HepG2 (cell line): ENCODE results near the gene TMEM198. TPM values are rescaled to one million over a fixed set of nuclear protein-coding genes. Genes with fewer than 3 reads are reported as not detected.
A peak's percentile ranks its signal among the peaks of the same experiment; 100 is the strongest.

Experiments used
- DNMT3B ChIP-seq: conservative IDR thresholded peaks from 2 replicates; pipeline ENCODE4 v1.6.1; 2016; ENCODE audit warnings: missing biosample characterization, control low read depth
- MLLT10 ChIP-seq: sonication (generic); formaldehyde crosslinking; IDR thresholded peaks from 2 replicates; pipeline ENCODE4 v1.4.0; 2020; ENCODE audit warnings: missing genetic modification reagents
- MTF2 ChIP-seq: sonication (generic); formaldehyde crosslinking; IDR thresholded peaks from 2 replicates; pipeline ENCODE4 v1.5.0; 2020; ENCODE audit warnings: missing genetic modification reagents, borderline replicate concordance
- PCBP1 ChIP-seq: fragments of 200-400 bp; formaldehyde crosslinking; IDR thresholded peaks from 2 replicates; pipeline ENCODE4 v1.6.1; 2017; ENCODE audit warnings: mild to moderate bottlenecking, low read depth, low read length, borderline replicate concordance
- PHF21A ChIP-seq: sonication (generic); formaldehyde crosslinking; IDR thresholded peaks from 2 replicates; pipeline ENCODE4 v1.5.0; 2020; ENCODE audit warnings: mild to moderate bottlenecking, missing genetic modification reagents
- PRPF4 ChIP-seq: fragments of 200-400 bp; formaldehyde crosslinking; IDR thresholded peaks from 2 replicates; pipeline ENCODE4 v1.6.1; 2016; ENCODE audit warnings: low read length, low read depth; ENCODE audit not compliant: poor library complexity, severe bottlenecking
- PTBP1 ChIP-seq: fragments of 200-400 bp; formaldehyde crosslinking; IDR thresholded peaks from 2 replicates; pipeline ENCODE4 v1.6.1; 2018; ENCODE audit warnings: low read length, low read depth; ENCODE audit not compliant: poor library complexity, severe bottlenecking
- SIX1 ChIP-seq: sonication (generic); formaldehyde crosslinking; IDR thresholded peaks from 2 replicates; pipeline ENCODE4 v1.4.0; 2020; ENCODE audit warnings: missing genetic modification reagents, borderline replicate concordance
- SMAD3 ChIP-seq: sonication (generic); formaldehyde crosslinking; IDR thresholded peaks from 2 replicates; pipeline ENCODE4 v1.4.0; 2020; ENCODE audit warnings: missing genetic modification reagents
- SP2 ChIP-seq: sonication (generic); formaldehyde crosslinking; IDR thresholded peaks from 2 replicates; pipeline ENCODE4 v1.5.1; 2020; ENCODE audit warnings: mild to moderate bottlenecking, missing genetic modification reagents
- TCF7 ChIP-seq: sonication (generic); IDR thresholded peaks from 2 replicates; pipeline ENCODE4 v1.6.1; 2016; ENCODE audit warnings: antibody characterized with exemption, low read depth
- THYN1 ChIP-seq: sonication (generic); formaldehyde crosslinking; IDR thresholded peaks from 2 replicates; pipeline ENCODE4 v1.8.1; 2023; ENCODE audit warnings: low read depth, mild to moderate bottlenecking, moderate library complexity, missing genetic modification reagents, borderline replicate concordance
- TOPORS ChIP-seq: sonication (generic); formaldehyde crosslinking; IDR thresholded peaks from 2 replicates; pipeline ENCODE4 v1.8.0; 2023; ENCODE audit warnings: mild to moderate bottlenecking, missing genetic modification reagents
- ZFP1 ChIP-seq: IDR thresholded peaks from 2 replicates; pipeline ENCODE4 v1.6.1; 2016
- ZFP36L2 ChIP-seq: sonication (generic); formaldehyde crosslinking; IDR thresholded peaks from 2 replicates; pipeline ENCODE4 v1.4.0; 2020; ENCODE audit warnings: missing genetic modification reagents
- ZFX ChIP-seq: sonication (generic); formaldehyde crosslinking; IDR thresholded peaks from 2 replicates; pipeline ENCODE4 v1.4.0; 2020; ENCODE audit warnings: mild to moderate bottlenecking, low read depth, missing genetic modification reagents, moderate library complexity
- ZNF329 ChIP-seq: sonication (generic); formaldehyde crosslinking; IDR thresholded peaks from 2 replicates; pipeline ENCODE4 v1.9.0; 2021; ENCODE audit warnings: low read depth, mild to moderate bottlenecking, missing genetic modification reagents
- ZNF44 ChIP-seq: sonication (generic); formaldehyde crosslinking; IDR thresholded peaks from 2 replicates; pipeline ENCODE4 v1.5.1; 2020; ENCODE audit warnings: mild to moderate bottlenecking, missing genetic modification reagents
- ZNF660 ChIP-seq: sonication (generic); formaldehyde crosslinking; IDR thresholded peaks from 2 replicates; pipeline ENCODE4 v1.5.1; 2020; ENCODE audit warnings: mild to moderate bottlenecking, low read depth, missing genetic modification reagents, borderline replicate concordance
- ZNF746 ChIP-seq: sonication (generic); formaldehyde crosslinking; IDR thresholded peaks from 2 replicates; pipeline ENCODE4 v1.8.0; 2022; ENCODE audit warnings: mild to moderate bottlenecking, missing genetic modification reagents
- ZNF841 ChIP-seq: sonication (generic); formaldehyde crosslinking; IDR thresholded peaks from 2 replicates; pipeline ENCODE4 v1.8.1; 2023; ENCODE audit warnings: missing genetic modification reagents, borderline replicate concordance
- polyA plus RNA-seq, 8 experiments: library from polyadenylated mRNA; depleted of rRNA in 3 of 8; stranded (reverse) in 7 of 8; unstranded in 1 of 8; fragments of >200 nt; fragmentation: Illumina TruSeq in 4 of 8; extraction: Trizol in 4 of 8; gene quantifications; 2 replicates each; pipeline versions ENCODE4 v1.2.1 to v1.2.3, GENCODE V29; 2011 to 2016; ENCODE audit warnings: low read depth in 4 of 8, missing spikeins in 1 of 8, mixed read lengths in 1 of 8; ENCODE audit not compliant: insufficient read depth in 1 of 8
- total RNA-seq, 5 experiments: library from RNA; depleted of rRNA; stranded (reverse); fragments of >200 nt; fragmentation: Illumina TruSeq; extraction: Trizol; gene quantifications; 2 replicates each; pipeline ENCODE4 v1.2.3, GENCODE V29; 2016; ENCODE audit warnings: low read depth in 1 of 5
- TF ChIP-seq, protein P1 (sequence below): sonication (generic); formaldehyde crosslinking; IDR thresholded peaks from 2 replicates; pipeline ENCODE4 v1.4.0; 2020; ENCODE audit warnings: missing genetic modification reagents, low read depth, mild to moderate bottlenecking, borderline replicate concordance
- TF ChIP-seq, protein P2 (sequence below): sonication (generic); formaldehyde crosslinking; IDR thresholded peaks from 2 replicates; pipeline ENCODE4 v1.5.1; 2020; ENCODE audit warnings: missing genetic modification reagents, mild to moderate bottlenecking, borderline replicate concordance
- TF ChIP-seq, protein P3 (sequence below): sonication (generic); formaldehyde crosslinking; IDR thresholded peaks from 2 replicates; pipeline ENCODE4 v1.4.0; 2020; ENCODE audit warnings: missing genetic modification reagents
- TF ChIP-seq, protein P4 (sequence below): sonication (generic); formaldehyde crosslinking; IDR thresholded peaks from 2 replicates; pipeline ENCODE4 v1.4.0; 2020; ENCODE audit warnings: missing genetic modification reagents
- TF ChIP-seq, protein P5 (sequence below): IDR thresholded peaks from 2 replicates; pipeline ENCODE4 v1.6.1; 2016; ENCODE audit warnings: missing genetic modification reagents, missing compliant biosample characterization

TMEM198 gene
- total and polyA plus RNA-seq, 2 of the 13 experiments (the other 11 are each of a cell fraction or from before 2014, with no cell fraction given): 17.3 to 23.5 TPM

DNA sequence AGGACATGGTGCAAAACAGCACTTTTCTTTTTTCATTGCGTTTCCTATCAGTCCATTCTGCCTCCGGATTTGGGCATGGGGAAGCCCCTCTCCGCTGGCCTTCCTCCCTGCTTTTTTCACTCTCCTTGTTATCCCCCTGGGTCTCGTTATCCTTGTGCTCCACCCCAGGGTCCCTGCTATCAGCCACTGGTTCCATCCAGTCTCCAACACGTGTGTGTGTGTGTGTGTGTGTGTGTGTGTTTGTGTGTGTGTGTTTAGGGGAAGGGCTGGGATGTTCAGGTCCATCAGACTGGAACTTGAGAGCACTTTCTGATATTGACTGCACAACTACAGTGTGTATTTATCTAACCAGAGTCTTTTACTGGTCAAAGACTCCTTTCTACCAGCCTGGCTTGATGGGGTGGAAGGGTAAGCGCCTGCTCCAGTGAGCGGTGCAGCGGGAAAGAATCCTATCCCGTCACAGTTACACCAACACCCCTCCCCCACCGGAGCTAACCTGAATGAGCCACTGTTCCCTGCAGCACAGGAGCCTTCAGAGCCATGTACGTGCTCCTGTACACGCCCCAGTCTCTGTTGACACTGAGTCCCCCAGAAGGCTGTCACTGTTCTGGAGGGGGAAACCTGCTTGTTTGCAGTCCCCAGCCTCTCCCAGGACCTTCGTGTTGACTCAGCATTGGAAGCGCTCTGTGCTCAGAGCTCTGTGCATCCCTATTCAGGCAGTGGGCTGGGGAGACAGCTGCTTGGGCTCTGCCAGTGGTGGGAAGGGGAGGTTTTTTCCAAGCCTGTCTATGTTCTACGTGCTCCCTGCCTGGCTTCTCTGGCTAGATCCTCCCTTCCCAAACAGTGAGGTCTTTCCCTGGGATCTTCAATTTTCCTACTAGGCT is 32.9 kb downstream of the TMEM198 start (continued):
- TF ChIP-seq, protein P1, sequence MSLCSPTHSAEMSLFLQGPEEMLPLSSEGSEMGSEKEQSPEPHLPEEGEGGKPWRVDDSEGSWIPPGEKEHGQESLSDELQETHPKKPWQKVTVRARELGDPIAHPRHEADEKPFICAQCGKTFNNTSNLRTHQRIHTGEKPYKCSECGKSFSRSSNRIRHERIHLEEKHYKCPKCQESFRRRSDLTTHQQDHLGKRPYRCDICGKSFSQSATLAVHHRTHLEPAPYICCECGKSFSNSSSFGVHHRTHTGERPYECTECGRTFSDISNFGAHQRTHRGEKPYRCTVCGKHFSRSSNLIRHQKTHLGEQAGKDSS (CRISPR knock-in tag): peak; percentile 97
- TF ChIP-seq ZNF660 (CRISPR knock-in tag) (no peak), ZNF746 (CRISPR knock-in tag) (peak; percentile 96), MLLT10 (CRISPR knock-in tag) (no peak), SIX1 (CRISPR knock-in tag) (peak; percentile 80), SP2 (CRISPR knock-in tag) (no peak; the same call in 1 of the 2 replicates), ZNF44 (CRISPR knock-in tag) (0 out of 2 replicates have a peak, but pooled peaks have one; percentile 46), PHF21A (CRISPR knock-in tag) (peak; percentile 99), ZNF329 (CRISPR knock-in tag) (0 out of 2 replicates have a peak, but pooled peaks have one; percentile 54), DNMT3B (CRISPR knock-in tag) (no peak), PRPF4 (no peak), ZFP1 (CRISPR knock-in tag) (peak; percentile 53; the same call in 1 of the 2 replicates), PCBP1 (no peak), ZFP36L2 (CRISPR knock-in tag) (peak; percentile 75; the same call in 1 of the 2 replicates), SMAD3 (CRISPR knock-in tag) (peak; percentile 75; the same call in 1 of the 2 replicates), ZNF841 (CRISPR knock-in tag) (no peak), ZFX (CRISPR knock-in tag) (0 out of 2 replicates have a peak, but pooled peaks have one; percentile 5), TOPORS (CRISPR knock-in tag) (peak; percentile 69; the same call in 1 of the 2 replicates), THYN1 (peak; percentile 28; the same call in 1 of the 2 replicates), TCF7 (no peak; the same call in 1 of the 2 replicates), MTF2 (CRISPR knock-in tag) (no peak), PTBP1 (no peak)
- TF ChIP-seq, protein P2, sequence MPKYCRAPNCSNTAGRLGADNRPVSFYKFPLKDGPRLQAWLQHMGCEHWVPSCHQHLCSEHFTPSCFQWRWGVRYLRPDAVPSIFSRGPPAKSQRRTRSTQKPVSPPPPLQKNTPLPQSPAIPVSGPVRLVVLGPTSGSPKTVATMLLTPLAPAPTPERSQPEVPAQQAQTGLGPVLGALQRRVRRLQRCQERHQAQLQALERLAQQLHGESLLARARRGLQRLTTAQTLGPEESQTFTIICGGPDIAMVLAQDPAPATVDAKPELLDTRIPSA: no peak; the same call in 1 of the 2 replicates
- TF ChIP-seq, protein P3, sequence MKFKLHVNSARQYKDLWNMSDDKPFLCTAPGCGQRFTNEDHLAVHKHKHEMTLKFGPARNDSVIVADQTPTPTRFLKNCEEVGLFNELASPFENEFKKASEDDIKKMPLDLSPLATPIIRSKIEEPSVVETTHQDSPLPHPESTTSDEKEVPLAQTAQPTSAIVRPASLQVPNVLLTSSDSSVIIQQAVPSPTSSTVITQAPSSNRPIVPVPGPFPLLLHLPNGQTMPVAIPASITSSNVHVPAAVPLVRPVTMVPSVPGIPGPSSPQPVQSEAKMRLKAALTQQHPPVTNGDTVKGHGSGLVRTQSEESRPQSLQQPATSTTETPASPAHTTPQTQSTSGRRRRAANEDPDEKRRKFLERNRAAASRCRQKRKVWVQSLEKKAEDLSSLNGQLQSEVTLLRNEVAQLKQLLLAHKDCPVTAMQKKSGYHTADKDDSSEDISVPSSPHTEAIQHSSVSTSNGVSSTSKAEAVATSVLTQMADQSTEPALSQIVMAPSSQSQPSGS (CRISPR knock-in tag): peak; percentile 94
- TF ChIP-seq, protein P4, sequence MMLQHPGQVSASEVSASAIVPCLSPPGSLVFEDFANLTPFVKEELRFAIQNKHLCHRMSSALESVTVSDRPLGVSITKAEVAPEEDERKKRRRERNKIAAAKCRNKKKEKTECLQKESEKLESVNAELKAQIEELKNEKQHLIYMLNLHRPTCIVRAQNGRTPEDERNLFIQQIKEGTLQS (CRISPR knock-in tag): 0 out of 2 replicates have a peak, but pooled peaks have one; percentile 9
- TF ChIP-seq, protein P5, sequence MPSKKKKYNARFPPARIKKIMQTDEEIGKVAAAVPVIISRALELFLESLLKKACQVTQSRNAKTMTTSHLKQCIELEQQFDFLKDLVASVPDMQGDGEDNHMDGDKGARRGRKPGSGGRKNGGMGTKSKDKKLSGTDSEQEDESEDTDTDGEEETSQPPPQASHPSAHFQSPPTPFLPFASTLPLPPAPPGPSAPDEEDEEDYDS (CRISPR knock-in tag): peak; percentile 86
